NCI-H446 (cell line): Measurements from ENCODE around the gene PCGF3.
"Not testable (repeated sequence)": the region's sequence is repeated elsewhere in the genome, so short reads cannot be mapped to it uniquely, and the experiment has no call there.

Experiments
- DNase-seq, 2 experiments: peaks; one replicate each; lab custom pipeline; 2025; lab: John Stamatoyannopoulos, UW

PCGF3 gene

DNA sequence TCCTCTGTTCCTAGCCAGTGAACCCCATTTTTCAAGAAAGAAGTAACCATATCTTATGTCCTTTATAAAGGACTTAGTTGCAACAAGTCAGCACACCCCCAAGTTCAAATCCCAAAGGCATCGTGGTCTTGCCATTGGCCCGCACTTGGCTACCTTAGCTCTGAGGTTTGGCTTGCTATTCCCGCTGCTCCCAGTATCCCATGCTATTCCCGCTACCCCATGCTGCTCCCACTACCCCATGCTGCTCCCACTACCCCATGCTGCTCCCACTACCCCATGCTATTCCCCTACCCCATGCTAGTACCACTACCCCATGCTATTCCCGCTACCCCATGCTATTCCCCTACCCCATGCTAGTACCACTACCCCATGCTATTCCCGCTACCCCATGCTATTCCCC lies 37.4 kb upstream of the PCGF3 start:
- not testable (repeated sequence) for DNase-seq

DNA sequence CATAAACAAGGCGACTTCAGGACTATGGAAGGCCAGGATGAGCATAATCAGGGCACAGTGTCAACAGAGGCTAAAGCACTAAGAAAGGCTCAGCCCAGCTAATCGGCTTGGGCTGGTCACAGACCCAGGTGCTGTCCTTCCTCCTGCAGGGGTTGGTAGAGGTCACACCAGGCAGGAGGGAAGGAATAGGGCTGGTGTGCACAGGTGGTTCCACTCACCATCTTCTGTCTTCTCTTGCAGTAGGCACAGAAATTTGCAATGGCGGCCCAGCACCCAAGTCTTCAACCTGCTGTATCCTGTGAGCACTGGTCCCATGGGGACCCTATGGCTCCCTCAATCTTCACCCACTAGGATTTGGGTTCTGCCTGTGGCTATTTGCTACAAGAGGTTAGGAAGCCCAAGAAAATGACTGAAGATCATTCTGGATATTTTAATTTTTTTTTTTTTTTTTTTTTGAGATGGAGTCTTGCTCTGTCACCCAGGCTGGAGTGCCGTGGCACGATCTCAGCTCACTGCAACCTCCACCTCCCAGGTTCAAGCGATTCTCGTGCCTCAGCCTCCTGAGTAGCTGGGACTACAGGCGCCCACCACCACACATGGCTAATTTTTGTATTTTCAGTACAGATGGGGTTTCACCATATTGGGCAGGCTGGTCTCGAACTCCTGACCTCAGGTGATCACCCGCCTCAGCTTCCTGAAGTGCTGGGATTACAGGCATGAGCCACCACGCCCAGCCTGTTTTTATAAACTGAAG lies 35.6 kb upstream of the PCGF3 start:
- not testable (repeated sequence) for DNase-seq

DNA sequence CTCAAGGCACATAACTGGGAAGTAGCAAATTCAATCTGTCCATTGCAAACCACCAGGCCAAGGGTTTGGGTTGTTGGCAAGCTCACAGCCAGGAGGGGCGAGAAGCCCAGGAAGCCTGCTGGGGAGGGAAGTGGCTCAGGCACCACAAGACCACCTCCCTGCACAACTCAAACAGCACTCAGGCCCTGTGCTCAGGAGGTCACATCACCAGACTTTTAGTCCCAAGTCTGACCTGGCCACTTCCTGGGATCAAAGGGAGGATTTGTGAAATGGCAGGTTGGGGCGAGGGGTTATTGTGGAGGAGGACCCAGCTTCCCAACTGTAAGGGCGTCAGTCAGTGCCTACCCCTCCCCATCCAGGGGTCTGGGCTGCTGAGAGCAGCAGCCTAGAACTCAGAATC lies 33.9 kb upstream of the PCGF3 start:
- DNase-seq: no peak

DNA sequence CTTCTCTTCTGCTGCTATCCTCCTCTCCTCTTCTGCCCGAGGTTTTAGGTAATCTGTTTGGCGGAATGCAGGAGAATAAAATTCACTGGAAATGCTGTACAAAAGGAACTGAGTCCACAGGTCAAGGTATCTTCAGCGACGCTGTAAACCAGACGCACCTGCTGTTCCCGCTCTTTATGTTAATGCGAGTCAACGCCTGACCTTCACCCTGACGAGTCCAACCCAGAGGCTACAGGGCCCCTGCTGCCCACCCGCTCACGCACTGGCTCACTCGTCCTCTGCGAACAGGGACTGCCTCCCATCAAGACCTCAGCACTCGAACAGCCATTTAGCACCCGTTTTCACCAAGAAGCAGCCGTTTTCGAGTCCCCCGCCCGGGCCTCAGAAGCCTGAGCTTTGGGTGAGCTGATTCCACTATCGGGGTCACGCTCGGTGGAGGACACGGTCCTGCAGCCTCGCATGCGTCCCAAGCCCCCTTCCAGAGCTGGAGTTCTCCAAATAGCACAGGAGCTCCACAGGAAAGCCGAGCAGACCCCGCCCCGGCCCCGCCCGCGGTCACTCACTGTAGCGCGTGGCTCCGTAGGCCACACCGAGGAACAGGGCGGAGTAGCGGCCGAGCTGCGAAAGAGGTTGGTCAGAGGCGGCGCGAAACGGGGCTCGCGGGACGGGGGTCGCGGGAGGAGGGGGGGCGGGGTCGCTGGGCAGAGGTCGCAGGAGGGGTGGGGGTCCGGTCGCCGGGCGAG lies 32.1 kb upstream of the PCGF3 start:
- DNase-seq: no peak

DNA sequence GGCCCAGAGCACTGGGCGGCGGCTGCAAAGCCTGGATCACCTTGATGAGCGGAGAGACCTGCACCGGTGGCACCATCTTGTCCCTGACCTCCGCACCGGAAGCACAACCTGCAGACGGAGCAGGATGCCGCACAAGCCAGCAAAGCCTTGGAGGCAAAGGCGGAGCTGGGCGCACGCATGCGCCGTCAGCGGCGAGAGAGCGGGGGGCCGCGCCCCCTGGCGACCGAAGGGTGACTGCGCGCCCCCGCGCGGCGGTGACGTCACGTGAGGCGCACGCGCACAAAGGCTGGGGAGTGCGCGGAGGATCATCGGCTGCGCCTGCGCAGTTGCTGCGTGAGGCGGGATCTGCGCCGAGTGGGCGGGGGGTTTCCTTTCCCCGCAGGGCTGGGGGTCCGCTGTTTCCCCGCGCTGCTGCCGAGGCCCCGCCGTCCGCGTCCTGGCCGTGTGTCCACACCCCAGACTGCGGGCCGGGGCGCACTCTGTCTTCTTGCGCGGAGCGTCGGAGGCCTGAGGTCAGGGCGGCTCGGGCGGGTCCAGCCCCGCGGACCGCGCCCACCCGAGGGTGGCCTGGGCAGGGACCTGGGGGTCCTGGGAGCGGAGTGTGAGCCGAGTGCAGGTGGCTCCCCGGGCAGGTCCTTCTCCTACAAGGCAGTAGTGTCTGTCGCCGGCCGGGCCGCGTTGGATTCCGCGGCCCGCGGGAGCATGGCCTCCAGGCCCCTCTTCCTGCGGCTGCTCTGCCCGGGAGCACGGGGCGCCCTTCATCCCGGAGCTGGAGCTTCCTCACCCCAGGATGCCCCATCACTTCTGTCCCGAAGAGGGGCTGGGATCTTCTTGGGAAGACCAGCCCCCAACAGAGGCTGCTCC lies 31.2 kb upstream of the PCGF3 start, which contains the start of the genes ATP5ME and MYL5:
Gene ATP5ME (minus strand): TSS at position 105 of the 864 bp plus-strand sequence. CDS start 29 bp downstream, at position 76.
Gene MYL5 (plus strand): TSS at position 371 of the 864 bp plus-strand sequence. CDS start 3,485 bp downstream, outside the sequence.
- DNase-seq: peak; percentile 86 to 93

DNA sequence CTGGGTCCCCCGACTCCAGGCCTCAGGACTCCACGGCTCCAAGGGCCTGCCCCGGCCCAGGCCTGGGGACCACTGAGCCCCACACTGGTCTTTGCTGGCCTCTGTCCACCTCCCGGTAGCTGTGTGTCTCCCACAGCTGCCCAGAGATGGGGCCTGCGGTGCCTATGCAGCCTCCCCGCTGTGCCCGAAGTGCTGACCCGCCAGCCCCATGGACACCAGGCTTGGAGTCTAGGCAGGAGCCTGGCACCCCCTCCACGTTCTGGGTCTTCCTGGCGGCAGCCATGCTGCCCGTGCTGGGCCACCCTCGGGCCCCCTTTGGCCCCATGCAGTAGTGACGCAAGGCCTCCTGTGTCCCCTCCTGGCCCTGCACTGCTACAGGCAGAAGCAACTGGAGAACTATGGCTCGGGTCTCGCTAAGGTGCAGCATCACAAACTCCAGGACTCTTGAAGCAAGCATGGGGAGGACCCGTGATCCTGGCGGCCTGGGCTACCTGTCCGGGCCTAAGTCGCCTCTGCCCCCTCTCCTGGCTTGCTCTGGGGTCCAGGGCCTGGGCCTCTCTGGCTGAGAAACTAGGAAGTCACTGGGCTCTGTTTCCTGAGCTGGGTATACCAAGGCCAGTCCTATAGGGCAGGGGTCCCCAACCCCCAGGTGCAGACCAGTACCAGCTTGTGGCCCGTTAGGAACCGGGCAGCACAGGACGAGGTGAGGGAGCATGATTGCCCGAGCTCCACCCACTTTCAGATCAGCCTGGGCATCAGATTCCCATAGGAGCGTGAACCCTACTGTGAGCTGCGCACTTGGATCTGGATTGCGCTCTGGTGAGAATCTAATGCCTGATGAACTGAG lies 30.4 kb upstream of the PCGF3 start:
- no peak for DNase-seq

DNA sequence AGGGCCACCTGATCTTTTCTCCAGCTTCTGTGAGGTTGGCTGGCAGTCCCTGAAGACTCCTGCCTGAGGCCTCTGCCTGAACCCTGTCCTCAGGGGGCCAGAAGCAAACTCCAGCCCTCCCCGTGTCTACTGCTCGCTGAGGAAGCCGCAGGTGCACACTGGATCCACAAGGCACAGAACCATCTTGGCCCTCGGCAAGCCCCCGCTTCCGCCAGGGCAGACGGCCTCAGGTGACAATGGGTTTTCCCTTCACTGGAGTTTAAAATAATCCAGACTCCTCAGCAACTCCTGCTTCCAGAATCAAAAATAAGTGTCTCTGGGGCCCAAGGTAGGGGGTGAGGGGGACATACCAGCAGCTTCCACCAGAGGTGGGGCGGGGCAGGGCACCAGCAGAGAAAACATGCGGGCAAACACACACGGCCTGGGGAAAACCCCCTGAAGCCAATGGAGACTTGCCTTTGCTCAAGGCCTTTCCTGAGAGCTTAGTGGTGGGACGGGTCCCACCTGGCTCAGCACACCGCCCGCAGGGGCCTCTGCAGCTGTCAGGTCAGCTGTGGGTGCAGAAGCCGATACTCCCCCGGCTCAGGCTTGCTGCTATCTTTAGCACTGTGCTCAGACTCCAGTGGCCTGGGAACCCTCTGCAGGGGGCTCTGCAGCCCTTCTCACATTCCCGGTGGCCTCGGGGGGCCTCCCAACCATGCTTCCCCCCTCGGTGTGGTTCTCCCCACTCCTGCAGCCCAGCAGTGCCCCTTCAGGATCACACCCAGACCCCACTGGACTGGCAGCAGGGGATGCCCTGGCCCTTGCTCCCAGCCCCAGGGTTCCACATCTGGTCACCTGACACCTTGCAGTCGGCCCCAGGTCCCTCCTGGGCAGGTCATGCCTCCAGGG lies 29.4 kb upstream of the PCGF3 start:
- no peak for DNase-seq

DNA sequence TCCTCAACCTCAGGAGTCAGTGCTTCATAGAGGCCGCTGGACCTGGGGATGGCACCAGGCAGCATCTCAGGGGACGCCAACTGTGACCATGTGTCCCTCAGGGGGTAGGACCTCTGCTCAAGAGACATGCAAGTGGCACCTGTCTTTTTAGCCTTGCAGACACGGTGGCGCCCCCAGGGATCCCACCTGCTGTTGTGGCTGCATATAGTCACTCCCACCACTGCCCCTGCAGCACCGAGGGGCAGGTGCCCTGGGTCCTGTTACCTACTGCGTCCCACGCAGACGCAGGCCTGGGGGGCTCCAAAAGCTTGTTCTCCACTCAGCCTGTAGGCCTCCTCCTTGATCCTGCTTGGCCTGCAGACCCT lies 28.8 kb upstream of the PCGF3 start:
- DNase-seq: no peak

DNA sequence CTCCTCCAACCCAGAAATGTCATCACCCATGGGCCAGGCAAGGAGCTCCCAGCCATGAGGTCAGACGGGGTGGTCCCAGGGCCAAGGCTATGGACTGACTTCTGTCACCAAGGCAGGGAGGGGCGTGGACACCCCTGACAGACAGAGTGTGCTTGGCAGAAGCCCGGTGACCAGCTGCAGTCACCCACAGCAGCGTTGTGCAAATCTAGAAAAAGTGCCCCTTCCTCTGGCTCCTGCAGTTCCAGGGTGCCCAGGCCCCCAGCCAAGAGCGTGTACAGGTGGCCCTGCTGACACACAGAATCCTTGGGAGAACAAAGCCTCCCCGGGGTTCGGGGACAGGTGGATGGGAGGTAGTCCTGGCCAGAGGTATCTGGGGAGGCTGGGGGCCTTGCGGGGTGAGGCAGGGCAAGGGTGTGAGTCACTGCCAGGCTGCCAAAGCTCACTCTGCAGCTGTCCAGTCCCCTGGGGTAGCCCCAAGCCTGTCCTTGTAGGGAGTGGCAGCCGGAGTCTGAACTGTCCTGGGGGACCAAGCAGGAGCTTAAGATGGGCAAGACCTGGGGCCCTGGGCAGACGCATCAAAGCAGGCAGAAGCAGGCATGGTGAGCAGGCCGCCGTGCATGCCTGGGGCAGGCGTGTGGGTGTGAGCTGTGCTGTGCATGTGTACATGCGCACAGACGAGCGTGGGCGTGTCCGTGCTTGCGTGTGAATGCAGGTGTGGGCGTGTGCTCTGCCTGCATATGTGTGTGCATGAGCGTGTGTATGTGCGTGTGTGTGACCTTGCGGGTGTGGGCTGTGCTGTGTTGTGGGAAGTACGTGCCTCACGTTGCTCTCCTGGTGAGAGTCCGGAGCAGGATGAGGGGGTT lies 28.0 kb upstream of the PCGF3 start:
- no peak for DNase-seq

DNA sequence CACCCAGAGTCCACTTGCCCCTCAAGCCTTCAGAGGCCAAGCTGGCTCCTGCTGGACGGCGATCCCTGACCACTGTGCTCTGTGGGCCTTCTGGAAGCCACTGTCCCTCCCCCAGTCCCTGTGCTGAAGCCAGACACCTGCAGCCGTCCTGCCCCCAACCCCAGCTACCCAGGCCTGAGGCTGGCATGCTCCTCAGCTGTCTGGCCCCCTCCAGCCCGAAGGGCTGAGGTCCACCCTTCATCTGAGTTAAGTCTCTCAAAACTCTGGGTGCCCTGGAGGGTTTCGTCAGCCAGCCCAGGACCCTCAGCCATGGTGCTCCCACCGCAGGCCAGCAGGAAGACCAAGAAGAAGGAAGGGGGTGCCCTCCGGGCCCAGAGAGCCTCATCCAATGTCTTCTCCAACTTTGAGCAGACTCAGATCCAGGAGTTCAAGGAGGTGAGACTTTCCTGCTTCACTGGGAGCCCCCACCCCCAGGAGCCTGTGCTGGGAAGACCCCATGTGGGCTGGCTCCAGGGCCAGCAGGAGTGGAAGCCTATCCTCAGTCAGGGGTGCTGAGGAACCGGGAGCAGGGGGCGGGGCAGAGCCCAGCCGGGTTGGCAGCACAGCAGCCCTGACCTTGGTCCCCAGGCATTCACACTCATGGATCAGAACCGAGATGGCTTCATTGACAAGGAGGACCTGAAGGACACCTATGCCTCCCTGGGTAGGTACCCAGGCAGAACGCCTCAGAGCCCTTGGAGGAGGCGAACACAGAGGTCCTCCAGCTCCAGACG lies 27.1 kb upstream of the PCGF3 start:
- no peak for DNase-seq

DNA sequence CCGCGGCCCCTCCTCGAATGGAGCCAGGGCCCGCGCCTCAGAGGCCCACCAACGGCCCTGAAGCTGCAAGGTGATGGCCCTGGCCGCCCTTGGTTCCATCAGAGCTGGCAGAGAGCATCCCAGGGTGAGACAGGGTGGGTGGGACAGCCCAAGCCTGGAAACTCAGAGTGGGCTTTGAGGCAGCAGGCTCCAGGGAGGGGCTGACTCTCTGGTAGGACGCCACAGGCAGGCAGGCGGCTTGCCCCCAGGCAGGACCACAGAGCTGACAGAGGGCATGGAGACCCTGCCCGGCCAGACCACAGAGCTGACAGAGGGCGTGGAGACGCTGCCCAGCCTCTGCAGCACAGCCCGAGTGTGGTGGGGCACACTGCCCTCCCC lies 26.5 kb upstream of the PCGF3 start:
- no peak for DNase-seq

DNA sequence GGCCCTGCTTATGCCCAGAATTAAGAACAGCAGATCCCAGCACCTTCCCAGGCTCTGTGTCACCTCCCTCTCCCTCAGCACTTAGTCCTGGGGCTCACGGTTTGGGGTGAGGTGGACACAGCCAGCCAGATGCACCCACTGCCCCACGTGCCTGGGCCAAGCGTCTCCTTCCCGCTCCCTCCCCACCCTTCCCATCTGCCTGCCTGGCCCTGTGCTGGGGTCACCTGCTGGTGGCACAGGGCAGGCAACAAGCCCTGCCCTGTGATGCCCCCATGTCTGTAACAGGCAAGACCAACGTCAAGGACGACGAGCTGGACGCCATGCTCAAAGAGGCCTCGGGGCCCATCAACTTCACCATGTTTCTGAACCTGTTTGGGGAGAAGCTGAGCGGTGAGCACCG lies 26.0 kb upstream of the PCGF3 start:
- DNase-seq: no peak

DNA sequence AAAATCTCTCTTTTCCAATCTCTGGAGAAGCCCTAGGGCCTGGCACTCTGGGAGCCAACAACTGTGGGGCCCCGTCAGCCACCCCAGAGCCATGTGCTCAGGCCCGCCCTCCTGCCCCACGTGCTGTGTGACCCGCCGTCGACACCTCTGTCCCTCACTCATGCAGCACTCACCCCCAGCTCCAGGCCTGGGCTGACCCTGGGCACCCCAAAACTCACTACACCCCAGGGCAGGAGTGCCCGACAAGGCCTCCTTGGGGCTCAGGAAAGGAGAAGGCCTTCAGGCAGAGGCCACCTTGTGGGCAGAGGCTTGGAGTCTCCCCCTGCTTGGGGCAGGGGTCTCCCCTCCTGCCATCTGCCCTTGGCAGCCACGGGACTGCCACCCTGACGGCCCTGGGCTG lies 25.5 kb upstream of the PCGF3 start:
- DNase-seq: no peak

DNA sequence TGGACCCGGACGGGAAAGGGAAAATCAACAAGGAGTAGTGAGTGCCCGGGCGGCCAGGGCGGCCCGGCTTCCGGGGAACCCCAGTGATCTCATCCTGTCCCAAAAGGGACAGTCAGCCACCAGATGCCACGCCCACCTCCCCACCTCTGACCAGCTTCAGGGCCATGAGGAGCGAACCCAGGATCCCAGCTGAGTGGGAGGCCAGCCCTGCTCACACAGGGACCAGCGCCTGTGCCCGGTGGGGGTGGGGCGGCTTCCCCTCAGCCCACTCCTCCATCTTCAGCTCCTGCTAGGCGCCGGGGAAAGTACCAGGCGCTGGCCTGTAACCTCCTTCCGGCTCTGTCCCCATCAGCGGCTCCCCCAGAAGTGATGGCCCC lies 25.1 kb upstream of the PCGF3 start:
- no peak for DNase-seq

DNA sequence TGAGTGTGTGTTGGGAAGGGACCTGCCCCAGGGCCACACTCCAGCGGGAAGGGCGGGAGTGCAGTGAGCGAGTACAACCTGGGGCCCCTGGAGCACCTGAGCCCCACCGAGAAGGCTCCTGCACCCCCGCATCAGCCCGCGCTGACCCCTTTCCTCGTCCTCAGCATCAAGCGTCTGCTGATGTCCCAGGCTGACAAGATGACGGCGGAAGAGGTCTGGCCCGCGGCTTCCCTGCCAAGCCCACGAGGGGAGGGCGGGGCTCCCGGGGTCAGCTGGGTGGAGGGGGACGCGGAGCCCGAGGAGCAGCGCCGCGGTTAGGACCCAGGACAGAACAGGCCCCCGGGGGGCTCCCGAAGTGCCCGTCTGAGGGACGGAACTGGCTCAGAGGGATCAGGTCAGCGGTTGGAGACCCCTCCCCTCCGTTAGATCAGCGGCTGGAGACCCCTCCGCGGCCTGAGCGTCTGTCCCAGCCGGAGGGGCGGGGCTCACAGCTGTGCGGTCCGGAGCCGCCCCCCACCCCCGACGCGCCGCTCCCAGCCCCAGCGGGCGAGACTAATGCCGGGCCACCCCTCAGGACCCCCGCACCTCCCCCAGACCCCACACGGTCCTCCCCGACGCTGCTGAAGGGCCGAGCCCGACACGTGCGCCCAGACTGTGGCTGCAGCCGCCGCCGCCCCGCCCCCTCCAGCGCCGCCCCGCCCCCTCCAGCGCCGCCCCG lies 24.5 kb upstream of the PCGF3 start:
- DNase-seq: no peak

DNA sequence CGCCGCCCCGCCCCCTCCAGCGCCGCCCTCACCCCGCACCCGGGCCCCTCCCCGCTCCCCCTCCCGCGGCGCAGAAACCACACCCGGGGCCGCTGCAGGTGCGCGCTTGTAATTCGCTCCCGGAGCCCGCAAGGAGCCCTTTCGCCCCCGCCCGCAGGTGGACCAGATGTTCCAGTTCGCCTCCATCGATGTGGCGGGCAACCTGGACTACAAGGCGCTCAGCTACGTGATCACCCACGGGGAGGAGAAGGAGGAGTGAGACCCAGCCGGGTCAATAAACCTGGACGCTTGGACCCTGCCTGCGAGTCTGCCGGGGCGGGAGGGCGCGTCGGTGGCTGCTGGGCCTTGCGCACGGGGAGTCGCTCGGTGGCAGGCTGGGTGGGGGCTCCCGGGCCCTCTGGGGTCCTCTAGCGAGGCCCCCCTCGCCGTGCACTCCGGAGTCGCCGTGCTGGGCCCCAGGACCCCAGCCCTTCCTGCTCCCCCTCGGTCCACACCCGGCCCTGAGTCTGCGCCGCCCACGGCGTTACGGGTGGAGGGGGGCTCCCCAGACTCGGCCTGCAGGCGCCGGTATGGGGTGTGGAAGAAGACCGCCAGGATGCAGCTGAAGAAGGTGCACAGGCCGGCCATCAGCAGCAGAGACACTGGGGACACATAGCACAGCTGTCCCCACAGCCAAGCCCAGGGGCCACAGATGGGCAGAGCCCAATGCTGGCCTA lies 23.7 kb upstream of the PCGF3 start:
- DNase-seq: no peak

DNA sequence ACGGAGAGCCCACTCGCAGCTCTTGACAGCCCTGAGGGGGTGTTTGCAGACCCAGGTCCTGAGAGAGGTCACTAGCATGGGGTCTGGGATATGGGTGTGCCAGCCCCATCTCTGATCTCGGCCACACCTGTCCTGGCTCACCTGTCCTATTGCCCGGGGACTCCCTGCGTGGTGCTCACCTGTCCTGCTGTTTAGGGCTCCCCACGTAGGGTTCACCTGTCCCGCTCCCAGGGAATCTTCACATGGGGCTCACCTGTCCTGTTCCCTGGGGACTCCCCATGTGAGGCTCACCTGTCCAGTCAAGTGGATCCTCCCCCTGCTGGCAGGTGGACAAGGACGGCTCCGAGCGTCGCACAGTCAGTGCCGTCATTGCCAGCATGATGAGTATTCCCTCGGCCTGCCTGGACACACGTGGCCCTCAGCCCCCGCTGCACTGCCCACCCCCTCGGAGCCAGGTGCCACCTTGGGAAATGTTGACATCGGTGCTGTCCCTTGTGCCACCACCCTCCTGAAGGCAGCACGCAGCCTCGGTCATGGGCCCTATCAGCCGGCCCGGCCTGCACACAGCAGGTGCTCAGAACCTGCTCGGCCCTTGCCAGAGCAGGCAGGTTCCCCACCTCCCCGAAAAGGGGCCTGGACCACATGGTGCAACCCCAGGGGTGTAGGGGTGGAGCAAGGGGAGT lies 23.0 kb upstream of the PCGF3 start:
- DNase-seq: no peak
